HG02610 (cell line): ENCODE measurements around the gene TINCR.
"Not testable (repeated sequence)": the region's sequence is repeated elsewhere in the genome, so short reads cannot be mapped to it uniquely, and the experiment has no call there.

Experiments used
- ATAC-seq: cut with Tn5 transposase; IDR thresholded peaks from one replicate; pipeline ENCODE4 v1.9.1; 2021; ENCODE audit warnings: mild to moderate bottlenecking, moderate library complexity; ENCODE audit not compliant: unreplicated experiment

Gene TINCR

DNA sequence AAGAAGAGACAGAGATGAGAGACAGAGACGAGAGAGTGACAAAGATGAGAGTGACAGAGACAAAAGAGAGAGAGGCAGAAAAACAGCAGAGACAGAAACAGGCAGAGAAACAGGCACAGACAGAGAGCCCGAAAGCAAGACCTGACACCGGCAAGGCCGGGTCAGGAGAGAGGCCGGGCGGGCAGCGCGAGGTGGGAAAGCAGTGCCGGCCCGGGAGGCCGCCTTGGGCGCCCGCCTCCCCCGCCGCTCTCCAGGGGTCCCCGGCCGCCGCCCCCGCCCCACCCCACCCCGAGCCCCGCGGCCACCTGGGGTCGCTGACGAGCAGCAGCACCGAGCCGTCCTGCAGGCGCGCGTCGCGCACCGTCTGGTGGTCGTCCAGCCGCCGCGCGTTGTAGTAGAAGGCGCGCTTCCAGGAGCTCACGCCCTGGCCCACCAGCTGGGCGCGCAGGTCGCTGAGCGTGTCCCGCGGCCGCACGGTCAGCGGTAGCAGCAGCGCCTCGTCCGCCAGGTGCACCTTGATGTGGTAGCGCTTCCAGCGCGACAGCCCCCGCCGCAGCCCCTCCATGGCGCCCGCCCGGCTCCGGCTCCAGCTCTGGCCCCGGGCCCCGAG, at the start of gene TINCR:
TINCR (minus strand) TSS at position 594 of the 610 bp plus-strand sequence.
- no peak for ATAC-seq

DNA sequence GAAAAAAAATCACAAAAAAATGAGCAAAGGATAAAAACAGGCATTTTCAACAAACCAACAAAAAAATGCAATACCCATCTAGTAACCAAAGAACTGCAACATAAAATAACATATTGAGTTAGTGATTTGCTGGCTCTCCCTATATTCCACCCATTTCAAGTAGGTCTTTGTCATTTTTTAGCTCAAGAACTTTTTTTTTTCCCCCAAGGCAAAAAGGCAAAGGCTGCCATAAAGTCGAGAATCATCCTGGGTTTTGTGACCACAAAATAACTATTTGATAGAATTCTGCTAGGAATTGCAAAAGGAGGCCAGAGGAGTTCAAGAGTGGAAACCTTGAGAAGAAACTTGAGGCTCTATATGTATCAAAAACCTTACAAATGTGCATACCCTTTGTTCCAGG, 49.3 kb upstream of the TINCR start:
- ATAC-seq, result no peak

DNA sequence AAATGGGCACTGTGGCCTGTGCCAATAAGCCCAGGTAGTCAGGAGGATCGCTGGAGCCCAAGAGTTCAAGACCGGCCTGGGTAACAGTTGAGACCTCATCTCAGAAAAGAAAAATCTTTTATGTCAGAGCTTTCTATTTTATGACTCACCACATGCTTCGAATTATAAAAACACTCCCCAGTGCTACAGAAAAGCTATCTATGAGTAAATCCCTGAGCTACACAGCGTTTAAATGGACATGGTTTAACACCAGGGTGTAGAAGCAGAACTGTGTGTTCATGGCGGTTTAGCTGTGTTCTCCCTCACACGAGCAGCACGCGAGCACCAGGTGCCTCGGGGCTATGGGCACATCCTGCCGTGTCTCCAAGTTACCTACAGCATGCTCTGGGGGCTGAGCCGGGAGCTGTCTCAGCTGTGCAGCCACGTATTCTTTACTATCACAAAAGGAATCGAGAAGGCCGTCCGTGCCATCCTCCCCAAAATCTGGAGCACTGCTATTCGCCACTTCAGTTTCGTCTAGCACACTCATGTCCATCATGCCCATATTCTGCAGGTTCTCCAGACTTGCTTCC, 48.1 kb upstream of the TINCR start:
- ATAC-seq, result no peak

DNA sequence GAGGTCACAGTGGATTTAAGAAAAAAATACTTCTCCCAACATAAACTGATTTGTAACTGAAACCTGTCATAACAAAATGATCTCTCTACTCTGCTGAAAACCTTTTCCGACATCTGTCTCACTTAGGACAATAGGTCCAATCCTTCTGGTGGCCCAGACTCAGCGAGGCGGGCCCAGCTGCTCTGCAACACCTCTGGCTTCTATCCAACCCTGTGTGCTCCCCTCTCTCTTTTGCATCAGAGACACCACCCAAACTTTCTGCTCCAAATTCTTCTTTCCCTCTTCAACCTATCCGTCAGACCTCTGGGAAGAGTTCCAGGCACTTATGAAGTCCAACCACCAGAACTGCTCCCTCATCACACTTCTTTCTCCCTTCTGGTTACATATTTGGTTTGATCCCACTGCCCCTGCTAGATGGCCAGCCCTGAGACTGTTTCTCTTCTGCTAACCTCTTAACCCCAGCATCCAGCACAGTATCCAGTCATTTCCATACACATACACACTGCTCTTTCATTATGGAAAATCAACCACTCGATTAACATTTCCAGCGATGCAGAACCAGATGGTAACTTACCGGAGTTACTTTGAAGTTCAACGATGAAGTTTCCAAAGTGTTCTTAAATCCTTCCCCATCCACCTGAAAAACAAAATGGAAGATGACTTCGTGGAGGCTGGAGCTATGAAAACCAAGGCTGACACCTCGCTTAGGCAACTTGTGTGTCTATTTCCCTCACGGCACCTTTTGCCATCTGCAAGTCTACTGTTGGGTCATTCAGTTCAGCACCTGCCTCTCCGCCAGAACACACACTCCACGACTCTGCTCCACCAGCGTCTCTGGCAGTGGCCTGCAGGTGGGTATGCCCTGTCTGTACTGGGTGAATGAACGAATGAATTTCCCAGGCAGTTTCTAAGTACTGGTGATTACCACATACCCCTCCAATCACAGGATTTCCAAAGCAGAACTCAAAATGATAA, 45.4 kb upstream of the TINCR start:
- ATAC-seq, result no peak

DNA sequence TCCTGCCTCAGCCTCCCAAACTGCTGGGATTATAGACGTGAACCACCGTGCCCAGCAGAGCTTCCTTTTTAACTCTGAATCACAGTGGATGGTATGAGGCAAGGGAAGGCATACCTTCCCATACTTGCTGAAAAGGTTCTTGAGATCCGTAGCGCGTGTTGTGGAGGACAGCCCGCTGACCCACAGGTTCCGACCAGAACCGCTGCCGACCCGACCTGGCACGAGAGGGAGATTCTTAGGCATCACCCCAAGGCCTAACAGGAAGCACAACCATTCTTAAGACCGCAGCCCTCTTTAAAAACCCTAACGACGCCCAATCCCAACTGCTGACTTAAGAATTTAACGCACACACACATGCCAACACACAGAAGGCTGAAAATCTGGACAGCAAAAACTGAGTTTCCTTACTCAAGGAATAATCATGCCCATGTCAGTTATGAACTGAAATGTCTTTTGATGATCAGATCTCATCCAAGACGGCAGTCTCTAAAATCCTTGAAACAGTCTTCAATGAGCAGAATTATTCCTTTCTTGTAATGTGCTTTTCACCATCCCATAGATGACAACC, 42.2 kb upstream of the TINCR start:
- no peak for ATAC-seq

DNA sequence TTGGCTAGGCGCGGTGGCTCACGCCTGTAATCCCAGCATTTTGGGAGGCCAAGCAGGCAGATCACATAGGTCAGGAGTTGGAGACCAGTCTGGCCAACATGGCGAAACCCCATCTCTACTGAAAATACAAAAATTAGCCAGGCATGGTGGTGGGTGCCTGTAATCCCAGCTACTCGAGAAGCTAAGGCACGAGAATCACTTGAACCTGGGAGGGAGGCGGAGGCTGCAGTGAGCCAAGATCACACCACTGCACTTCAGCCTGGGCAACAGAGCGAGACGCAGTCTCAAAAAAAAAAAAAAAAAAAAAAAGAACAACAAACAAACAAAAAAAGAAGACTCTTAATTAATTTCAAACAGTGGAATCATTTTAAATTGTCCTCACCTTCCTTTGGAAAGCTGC, 41.0 kb upstream of the TINCR start:
- ATAC-seq, result not testable (repeated sequence)

DNA sequence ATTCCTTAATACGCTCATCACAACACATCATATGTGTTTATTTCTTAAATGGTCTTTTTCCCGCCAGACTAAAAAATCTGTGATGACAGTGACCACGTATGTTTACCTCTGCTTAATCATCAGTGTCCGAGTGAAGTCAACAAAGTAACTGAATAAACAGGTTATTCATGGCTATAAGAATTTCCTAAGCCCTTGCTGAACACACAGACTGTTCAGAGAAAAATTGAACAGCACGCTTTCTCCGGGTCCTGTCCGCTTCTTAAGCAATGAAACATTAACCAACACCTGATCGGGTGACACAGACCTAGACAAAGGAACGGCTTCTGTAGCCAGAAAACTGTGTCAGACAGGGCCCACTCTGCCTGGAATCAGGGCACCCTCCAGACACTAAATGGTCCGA, 40.5 kb upstream of the TINCR start:
- ATAC-seq, result no peak

DNA sequence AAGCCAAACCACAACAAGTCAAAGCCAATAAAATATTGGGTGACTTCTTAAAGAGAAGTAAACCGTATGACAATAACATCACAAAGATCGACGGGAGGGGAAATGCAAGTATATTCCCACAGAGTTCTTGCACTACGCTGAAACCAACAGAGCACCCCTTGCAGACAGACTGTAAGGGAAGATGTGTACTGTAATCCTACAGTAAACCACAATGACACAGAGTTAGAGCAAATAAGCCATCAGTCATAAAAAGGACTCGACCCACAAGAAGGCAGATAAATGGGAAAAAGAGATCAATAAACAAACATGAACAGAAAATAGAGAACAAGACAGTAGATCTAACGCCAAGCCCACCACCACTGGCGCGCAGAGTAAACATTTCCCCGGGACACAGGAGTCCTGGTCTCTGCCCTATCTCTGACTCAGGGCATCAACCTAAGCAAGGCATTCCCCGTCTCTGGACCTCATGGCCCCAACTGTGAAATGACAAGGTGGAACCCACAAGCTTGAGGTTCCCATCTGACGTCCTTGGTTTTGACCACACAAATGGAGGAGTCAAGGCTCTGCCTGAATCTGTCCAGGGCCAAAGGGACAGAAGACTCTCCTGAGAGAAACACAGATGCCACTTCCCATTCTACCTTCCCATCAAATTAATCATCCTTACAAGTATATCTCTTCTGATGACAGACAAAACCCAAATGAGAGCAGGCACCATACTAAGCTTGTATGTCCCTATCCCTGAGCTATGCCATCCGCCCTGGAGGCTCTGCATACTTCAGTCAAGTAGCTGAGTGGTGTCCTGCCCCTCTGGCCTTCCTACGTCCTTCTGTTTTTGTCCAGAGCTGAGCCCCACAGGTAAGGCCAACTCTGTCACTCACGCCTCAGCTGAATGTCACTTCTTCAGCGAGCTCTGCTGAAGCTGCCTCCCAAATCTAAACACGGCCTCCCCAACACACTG, 39.8 kb upstream of the TINCR start:
- ATAC-seq, result no peak

DNA sequence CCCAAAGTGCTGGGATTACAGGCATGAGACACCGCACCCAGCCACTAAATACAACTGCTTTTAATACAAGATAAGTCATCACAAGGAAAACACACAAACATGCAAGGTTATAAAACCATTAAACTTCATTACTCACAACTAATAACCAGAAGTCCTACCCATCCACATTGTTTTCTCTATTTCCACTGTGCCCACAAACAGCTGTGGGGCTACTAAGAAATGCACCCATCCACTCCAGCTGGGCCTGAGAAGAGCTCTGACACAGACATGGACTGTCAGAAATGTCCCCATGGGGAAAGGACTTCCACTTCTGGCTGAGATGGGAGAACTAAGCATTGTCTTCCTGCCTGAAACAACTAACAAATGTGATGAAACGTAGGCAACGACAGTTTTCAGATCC, 37.6 kb upstream of the TINCR start:
- ATAC-seq, result no peak

DNA sequence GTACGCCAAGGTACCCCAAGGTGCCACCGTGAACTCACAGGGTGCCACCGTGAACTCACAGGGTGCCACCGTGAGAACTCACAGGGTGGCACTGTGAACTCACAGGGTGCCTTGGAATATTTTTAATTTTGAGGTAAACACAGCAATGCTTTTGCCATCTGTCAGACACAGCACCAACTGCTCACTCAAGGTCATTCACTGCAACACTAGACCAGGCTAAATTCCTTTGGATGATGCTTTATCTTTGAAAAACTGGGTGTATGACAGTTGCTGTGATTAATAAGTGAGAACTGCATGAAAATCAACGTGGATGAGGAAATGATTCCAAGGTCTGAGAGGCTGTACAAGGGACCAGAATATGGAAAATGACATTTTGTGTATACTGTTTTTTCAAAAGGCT, 35.9 kb upstream of the TINCR start:
- no peak for ATAC-seq

DNA sequence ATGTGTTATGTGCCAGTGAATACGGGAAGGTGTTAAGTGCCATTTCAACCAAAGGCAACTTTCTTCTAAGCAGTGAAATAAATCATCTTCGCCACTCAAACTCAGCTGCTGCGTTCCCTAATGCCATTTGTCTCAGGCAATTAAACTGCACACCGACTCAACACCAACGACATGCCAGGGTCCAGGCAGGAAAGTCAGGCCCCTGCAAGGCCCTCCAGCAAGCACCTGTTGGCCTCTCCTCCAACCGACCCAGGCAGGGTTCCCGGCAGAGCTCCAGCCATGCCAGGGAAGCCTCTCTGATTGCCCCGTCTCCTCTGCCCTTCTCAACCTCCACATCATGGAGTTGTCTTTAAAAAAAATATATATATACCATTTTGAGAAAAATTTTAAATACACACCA, 33.0 kb upstream of the TINCR start:
- no peak for ATAC-seq

DNA sequence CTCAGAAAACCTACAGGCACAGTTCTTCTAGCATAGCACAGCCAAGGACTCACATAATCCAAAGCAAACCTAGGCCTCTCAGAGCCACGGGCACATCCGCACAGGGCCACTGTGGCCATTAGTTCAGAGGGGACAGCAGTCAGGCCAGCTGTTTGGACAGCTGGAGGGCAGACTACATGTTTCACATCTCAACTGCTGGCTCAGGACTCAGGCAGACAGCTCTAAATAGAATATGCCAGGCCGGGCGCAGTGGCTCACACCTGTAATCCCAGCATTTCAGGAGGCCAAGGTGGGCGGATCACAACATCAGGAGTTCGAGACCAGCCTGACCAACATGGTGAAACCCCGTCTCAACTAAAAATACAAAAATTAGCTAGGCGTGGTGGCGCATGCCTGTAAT, 28.0 kb upstream of the TINCR start:
- no peak for ATAC-seq

DNA sequence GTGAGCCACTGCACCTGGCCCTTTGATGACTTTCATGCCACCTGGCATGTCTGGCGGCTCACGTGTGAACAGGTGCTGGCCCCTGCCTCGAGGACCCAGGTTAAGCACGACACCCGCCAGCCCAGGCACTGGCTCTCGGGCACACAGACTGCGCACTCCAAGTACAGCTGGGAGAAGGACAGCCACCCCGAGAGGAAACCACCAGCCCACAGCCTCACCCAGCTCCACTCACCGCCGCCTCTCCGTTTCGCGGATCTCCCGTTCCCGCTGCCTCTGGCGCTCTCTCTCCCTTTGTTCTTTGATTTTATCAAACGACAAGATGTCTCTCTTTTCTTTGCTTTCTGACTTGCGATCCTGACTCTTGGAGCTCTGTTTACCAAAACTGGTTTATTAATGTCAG, 27.4 kb upstream of the TINCR start:
- ATAC-seq, result no peak

DNA sequence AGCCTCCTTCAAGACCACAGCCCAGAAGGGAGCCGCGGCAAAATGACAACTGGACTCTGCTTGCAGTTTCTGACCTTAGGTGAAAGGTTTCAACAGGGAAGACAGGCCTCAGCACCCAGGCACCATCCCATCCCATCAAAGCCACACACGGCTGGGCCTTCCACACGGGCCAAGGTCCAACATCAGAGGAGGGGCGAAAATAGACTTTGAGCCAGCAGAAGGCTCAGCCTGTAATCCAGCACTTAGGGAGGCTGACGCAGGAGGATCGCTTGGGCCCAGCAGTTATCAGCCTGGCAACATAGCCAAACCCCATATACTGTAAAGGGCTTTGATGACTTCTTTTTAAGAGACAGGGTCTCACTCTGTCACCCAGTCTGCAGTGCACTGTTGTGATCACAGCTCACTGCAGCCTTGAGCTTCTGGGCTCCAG, 26.8 kb upstream of the TINCR start:
- ATAC-seq, result no peak

DNA sequence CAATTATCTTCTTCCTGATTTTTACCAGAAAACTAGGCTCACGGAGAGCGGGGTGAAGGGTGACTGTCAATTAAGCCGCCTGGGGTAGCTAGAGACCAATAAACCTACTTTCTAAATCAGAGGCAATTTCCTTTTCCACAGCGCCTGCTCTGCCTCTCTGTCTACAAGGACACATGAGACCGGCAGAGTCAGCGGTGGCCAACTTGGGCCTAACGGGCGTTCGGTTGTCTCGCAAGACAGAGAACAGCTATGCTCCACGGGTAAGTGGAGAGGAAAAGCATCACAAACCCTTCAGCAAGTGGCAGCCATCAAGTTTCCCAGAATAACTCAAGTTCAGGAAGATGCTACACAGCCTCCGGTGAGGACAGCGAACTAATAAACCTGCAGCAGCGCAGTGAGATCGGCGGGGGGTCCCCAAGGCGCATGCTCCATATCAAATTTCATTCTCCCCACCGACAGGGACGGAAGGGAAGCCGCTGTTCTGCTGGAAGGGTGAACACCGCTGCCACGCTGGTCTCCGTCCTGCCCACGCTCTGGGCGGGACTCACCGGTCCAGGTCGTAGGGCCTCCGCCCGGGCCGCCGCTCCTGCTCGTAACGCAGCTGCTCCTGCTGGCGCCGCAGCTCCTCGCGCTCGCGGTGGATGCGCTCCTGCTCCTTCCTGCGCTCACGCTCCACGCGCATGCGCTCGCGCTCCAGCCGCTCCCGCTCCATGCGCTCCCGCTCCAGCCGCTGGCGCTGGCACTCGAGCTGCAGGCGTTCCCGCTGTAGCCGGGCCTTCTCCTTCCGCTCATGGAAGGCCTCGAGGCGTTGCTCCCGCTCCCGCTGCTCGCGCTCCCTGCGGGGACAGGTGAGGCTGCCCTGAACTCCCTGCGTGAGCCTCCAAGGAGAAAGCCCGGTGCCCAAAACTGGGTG, 25.8 kb upstream of the TINCR start:
- no peak for ATAC-seq

DNA sequence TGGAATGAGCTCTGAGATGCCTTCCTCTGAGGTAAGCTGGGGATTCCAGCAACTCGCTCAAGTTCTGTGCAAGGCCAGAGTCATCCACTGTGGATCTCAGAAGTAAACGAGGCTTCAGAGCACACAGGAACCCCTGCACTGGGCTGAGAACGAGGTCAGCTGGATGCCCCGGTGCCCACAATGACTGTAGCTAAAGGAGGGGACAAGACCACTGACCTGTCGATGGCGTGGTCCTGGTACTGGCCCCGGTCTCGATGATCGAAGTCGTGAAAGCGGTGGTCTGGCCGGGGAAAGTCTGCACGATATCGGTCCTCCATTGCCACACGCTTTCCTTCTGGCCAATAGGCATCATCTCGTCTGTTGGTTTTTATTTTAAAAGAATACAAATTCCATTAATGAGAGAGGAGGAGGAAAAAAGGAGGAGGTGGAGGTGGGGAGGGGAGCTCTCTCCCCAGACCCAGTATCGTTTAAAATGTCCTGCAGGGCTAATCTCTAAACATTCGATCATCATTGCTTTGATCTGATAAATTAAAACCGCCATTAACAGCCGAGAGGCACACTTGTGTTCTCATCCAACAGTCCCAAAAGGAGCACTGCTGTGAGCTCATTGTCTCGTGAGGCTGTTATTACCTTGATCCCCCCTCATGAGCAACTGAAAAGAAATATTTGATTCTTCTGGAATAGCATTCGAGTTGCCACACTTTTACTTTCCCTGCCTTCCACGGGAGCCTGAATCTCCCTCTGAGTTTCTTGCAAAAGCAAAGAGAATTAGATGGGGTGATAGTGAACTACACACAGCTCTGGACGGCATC, 25.0 kb upstream of the TINCR start:
- ATAC-seq, result no peak

DNA sequence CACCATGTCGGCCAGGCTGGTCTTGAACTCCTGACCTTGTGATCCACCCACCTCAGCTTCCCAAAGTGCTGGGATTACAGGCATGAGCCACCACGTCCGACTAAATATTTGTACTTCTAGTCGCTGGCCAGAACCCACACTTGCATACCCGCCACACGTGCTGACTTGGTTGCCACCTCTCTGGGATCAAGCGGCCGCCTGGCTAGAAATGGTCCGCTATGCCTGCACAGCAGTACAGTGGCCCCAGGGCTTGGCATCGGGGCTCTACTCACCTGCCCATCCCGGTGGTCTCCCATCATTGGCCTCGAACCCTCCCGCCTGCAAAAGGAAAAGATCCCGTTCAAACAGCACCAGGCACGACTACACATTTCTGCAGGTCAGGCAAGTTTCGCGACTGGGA, 23.7 kb upstream of the TINCR start:
- no peak for ATAC-seq

DNA sequence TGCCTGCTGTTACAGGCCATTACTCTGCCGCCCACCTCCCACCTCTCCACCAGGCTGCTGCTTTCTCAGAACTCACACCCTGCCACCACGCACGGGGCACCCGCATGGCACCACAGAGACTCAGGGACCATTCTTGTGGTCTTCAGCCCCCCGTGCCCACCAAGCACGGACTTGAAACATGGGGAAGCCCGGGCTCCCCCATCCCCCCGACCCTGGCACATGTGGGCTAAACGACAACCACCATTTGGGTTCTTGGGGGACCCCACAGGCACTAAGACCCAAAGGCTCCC, 23.1 kb upstream of the TINCR start:
- no peak for ATAC-seq
